ENCODE results near the gene RFWD3. TPM values are rescaled to one million over a fixed set of nuclear protein-coding genes. Genes with fewer than 3 reads are reported as not detected.

Gene RFWD3
- total RNA-seq, 3 donors from 2014 or later (not counting 1 experiment from before 2014, with no cell fraction given), result 41.1 to 53.4 (median 47.5) TPM

DNA sequence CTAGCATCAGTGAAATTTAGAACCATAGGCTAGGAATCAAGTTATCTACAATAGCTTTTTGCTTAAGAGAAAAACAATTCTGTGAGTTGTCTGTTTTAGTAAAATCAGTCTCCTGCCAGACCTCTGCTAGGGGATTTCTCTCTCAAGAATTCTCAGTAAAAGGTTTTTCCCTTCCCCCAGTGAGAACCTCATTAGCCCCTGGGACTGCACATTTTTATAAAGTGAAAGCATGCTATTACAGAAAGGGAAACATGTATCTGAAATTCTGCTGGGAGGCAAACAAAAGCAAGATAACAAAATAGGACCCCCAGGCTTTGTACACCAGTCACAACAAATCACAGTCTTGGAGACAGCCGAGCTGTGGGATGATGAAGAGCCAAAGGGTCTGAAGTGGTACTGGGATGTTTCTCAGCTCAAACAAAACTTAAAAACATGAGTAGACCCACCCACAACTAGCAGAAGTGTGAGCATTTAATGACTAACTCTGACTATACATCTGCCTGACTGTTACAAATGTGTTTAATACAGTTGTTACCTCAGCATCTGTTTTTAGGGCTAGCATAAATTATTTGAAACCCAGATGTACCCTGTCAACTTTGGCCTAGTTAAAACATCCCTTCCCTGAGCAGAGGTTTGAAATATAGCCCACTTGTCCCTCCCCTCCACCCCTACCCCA, 39.8 kb downstream of the RFWD3 start:
- H3K4me3 Mint-ChIP-seq, result no peak overlapping the region
- H3K36me3 Mint-ChIP-seq, result peaks cover 19% of the 10 kb centered on the region
- Histone ChIP-seq H3K27ac (ENCODE audit: low read length) (no peak overlapping the region), H3K9me3 (ENCODE audit: control insufficient read depth, insufficient read depth, low read length) (no peaks in the 10 kb centered on the region), H3K36me3 (ENCODE audit: control insufficient read depth, insufficient read depth, low read length) (peaks cover 84% of the 10 kb centered on the region), H3K4me1 (ENCODE audit: control insufficient read depth, insufficient read depth, low read length) (no peaks in the 10 kb centered on the region), H3K4me3 (ENCODE audit: low read length) (no peak overlapping the region), H3K27me3 (ENCODE audit: control insufficient read depth, insufficient read depth, low read length) (no peaks in the 10 kb centered on the region)
- H3K27me3 Mint-ChIP-seq (ENCODE audit: low read depth in 2 of 2), result no peaks in the 10 kb centered on the region
- TF ChIP-seq, protein P1, sequence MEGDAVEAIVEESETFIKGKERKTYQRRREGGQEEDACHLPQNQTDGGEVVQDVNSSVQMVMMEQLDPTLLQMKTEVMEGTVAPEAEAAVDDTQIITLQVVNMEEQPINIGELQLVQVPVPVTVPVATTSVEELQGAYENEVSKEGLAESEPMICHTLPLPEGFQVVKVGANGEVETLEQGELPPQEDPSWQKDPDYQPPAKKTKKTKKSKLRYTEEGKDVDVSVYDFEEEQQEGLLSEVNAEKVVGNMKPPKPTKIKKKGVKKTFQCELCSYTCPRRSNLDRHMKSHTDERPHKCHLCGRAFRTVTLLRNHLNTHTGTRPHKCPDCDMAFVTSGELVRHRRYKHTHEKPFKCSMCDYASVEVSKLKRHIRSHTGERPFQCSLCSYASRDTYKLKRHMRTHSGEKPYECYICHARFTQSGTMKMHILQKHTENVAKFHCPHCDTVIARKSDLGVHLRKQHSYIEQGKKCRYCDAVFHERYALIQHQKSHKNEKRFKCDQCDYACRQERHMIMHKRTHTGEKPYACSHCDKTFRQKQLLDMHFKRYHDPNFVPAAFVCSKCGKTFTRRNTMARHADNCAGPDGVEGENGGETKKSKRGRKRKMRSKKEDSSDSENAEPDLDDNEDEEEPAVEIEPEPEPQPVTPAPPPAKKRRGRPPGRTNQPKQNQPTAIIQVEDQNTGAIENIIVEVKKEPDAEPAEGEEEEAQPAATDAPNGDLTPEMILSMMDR (IDR thresholded peaks at IDR 0.05), result no peak
- peaks cover 6% of the 10 kb centered on the region in 2 donors for H3K4me1 Mint-ChIP-seq
- intact Hi-C loops (cut with micrococcal nuclease), result loop anchor here (10.0 kb wide), 1 partner anchor 122 kb away; no protein-coding TSS in a partner anchor
- no peak for DNase-seq
- H3K9me3 Mint-ChIP-seq, result no peaks in the 10 kb centered on the region
- WGBS (ENCODE audit: insufficient coverage), result no CpG with 5 or more reads among the region's 1 CpG
- ATAC-seq, result no peak
- peak overlapping the region; percentile 27 to 28 for H3K27ac Mint-ChIP-seq

DNA sequence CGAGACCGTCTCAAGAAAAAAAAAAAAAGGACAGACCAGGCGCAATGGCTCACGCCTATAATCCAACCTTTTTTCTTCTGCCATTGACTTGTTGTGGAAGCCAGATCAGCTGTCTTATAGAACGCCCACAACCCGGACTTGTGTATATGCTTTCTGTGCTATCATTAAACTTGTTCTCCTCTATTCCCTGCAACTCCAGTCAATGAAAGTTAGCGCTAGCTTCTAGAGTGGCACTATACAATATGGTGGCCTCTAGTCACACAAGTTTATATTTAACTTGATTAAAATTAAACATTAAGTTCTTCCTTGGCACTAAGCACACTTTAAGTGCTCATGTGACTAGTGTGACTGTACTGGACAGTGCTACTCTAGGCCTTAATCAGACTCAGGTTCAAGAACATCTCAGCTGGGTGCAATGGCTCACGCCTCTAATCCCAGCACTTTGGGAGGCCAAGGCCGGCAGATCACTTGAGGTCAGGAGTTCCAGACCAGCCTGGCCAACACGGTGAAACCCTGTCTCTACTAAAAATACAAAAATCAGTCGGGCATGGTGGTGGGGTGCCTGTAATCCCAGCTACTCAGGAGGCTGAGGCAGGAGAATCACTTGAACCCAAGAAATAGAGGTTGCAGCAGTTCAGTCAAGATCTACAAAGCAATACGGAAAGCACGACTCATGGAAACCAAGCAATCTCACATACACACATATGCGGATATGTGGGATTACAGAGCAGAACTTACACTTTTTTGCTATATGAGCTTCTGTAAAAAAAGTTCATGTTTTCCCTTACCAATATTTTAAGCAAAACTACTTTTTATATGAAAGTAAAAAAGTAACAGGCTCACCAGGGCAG, 41.0 kb downstream of the RFWD3 start:
- no peak overlapping the region for H3K4me3 Mint-ChIP-seq

GRCh38 chr16:74623839-74624235, 42.8 kb downstream of the RFWD3 start:
- no peak overlapping the region for H3K27ac Mint-ChIP-seq
- Histone ChIP-seq H3K36me3 (ENCODE audit: control insufficient read depth, insufficient read depth, low read length) (peaks cover 60% of the 10 kb centered on the region), H3K27ac (ENCODE audit: low read length) (no peak overlapping the region), H3K9me3 (ENCODE audit: control insufficient read depth, insufficient read depth, low read length) (no peaks in the 10 kb centered on the region), H3K4me1 (ENCODE audit: control insufficient read depth, insufficient read depth, low read length) (no peaks in the 10 kb centered on the region), H3K4me3 (ENCODE audit: low read length) (no peak overlapping the region), H3K27me3 (ENCODE audit: control insufficient read depth, insufficient read depth, low read length) (no peaks in the 10 kb centered on the region)
- ATAC-seq (no peak), DNase-seq (no peak)
- H3K36me3 Mint-ChIP-seq, result peaks cover 8% of the 10 kb centered on the region
- H3K4me3 Mint-ChIP-seq, result no peak overlapping the region
- WGBS (ENCODE audit: insufficient coverage), result 93% methylated on average over 6 of the region's 6 CpGs
- TF ChIP-seq, protein P1 (IDR thresholded peaks at IDR 0.05), result no peak
- intact Hi-C loops (cut with micrococcal nuclease), result loop anchor here (10.0 kb wide), 1 partner anchor 119 kb away; no protein-coding TSS in a partner anchor
- no peaks in the 10 kb centered on the region for H3K27me3 Mint-ChIP-seq (ENCODE audit: low read depth in 2 of 2)
- peaks cover 6% of the 10 kb centered on the region in 2 donors for H3K4me1 Mint-ChIP-seq
- H3K9me3 Mint-ChIP-seq, result no peaks in the 10 kb centered on the region

More for the DNA sequence above, 41.0 kb downstream of the RFWD3 start:
- H3K27ac Mint-ChIP-seq, result no peak overlapping the region
- no peaks in the 10 kb centered on the region for H3K4me1 ChIP-seq (ENCODE audit: control insufficient read depth, insufficient read depth, low read length)
- H3K27me3 ChIP-seq (ENCODE audit: control insufficient read depth, insufficient read depth, low read length), result no peaks in the 10 kb centered on the region
- DNase-seq (no peak), ATAC-seq (no peak)
- intact Hi-C loops (cut with micrococcal nuclease), result loop anchor here (10.0 kb wide), 1 partner anchor 121 kb away; no protein-coding TSS in a partner anchor
- H3K9me3 Mint-ChIP-seq, result no peaks in the 10 kb centered on the region
- H3K27me3 Mint-ChIP-seq (ENCODE audit: low read depth in 2 of 2), result no peaks in the 10 kb centered on the region
- H3K36me3 Mint-ChIP-seq, result peaks cover 19% of the 10 kb centered on the region
- H3K27ac ChIP-seq (ENCODE audit: low read length), result no peak overlapping the region
- no peak overlapping the region for H3K4me3 ChIP-seq (ENCODE audit: low read length)
- H3K4me1 Mint-ChIP-seq, result peaks cover 6% of the 10 kb centered on the region in 2 donors
- TF ChIP-seq, protein P1 (IDR thresholded peaks at IDR 0.05), result no peak
- 93% methylated on average over 14 of the region's 14 CpGs for WGBS (ENCODE audit: insufficient coverage)
- peaks cover 77% of the 10 kb centered on the region for H3K36me3 ChIP-seq (ENCODE audit: control insufficient read depth, insufficient read depth, low read length)
- H3K9me3 ChIP-seq (ENCODE audit: control insufficient read depth, insufficient read depth, low read length), result no peaks in the 10 kb centered on the region
